GM12873 (cell line): ENCODE results near the gene NPAS3.

Experiments used
- CTCF ChIP-seq: IDR thresholded peaks from 2 replicates; pipeline ENCODE4 v1.5.1; 2012; ENCODE audit warnings: low read depth, mild to moderate bottlenecking, moderate library complexity, low read length, control low read depth; ENCODE audit not compliant: insufficient read depth; ENCODE audit errors: missing control alignments

The NPAS3 gene

GRCh38 chr14:33406766-33407165 is 468.1 kb downstream of the NPAS3 start:
- TF ChIP-seq CTCF: no peak

GRCh38 chr14:33408291-33408690 is 469.6 kb downstream of the NPAS3 start:
- no peak for TF ChIP-seq CTCF

GRCh38 chr14:33412450-33412849 is 473.8 kb downstream of the NPAS3 start:
- no peak for TF ChIP-seq CTCF

GRCh38 chr14:33413381-33413780 is 474.7 kb downstream of the NPAS3 start:
- TF ChIP-seq CTCF: no peak

GRCh38 chr14:33414041-33414440 is 475.4 kb downstream of the NPAS3 start:
- TF ChIP-seq CTCF: no peak

- no peak for TF ChIP-seq CTCF
These were observed 481.5 kb downstream of the NPAS3 start for GRCh38 chr14:33420051-33420627.

- no peak for TF ChIP-seq CTCF
These were observed 491.8 kb downstream of the NPAS3 start for GRCh38 chr14:33430414-33431035.
